A673 (cell line): ENCODE data around the gene FNDC5. TPM values are rescaled to one million over a fixed set of nuclear protein-coding genes. Genes with fewer than 3 reads are reported as not detected.

Experiments
- BruUV-seq: library from RNA; stranded (reverse); fragments of 400-500 nt; replicated peaks from 2 replicates; lab custom pipeline; 2021; lab: Mats Ljungman, UMichigan
- CTCF ChIA-PET: fragments of 300-600 bp; sonication (Branson Sonifier 250); formaldehyde crosslinking; loops from one replicate; lab custom pipeline; 2022; ENCODE audit warnings: antibody characterized with exemption; lab: Charles Lee
- POLR2A ChIA-PET: fragments of 300-600 bp; sonication (Branson Sonifier 250); formaldehyde crosslinking; loops from one replicate; lab custom pipeline; 2022; ENCODE audit warnings: antibody characterized with exemption; ENCODE audit not compliant: low non-redundant PET; lab: Charles Lee
- DNase-seq: peaks from one replicate; pipeline ENCODE4 v3.0.0-alpha.2; 2015; ENCODE audit warnings: low spot score
- H3K27ac ChIP-seq: fragments of 200-600 bp; sonication (generic); 2 replicates; pipeline ENCODE4 v1.5.1; 2016; ENCODE audit warnings: mixed run types, low read depth, mild to moderate bottlenecking, mixed read lengths, antibody characterized with exemption, low read length; ENCODE audit not compliant: poor library complexity, severe bottlenecking
- H3K27me3 ChIP-seq: fragments of 200-600 bp; sonication (generic); replicated peaks from 2 replicates; pipeline ENCODE4 v1.6.1; 2017; ENCODE audit warnings: mixed run types, low read depth, mild to moderate bottlenecking, mixed read lengths, antibody characterized with exemption, low read length; ENCODE audit not compliant: insufficient read depth, poor library complexity
- H3K36me3 ChIP-seq: fragments of 200-600 bp; sonication (generic); 2 replicates; pipeline ENCODE4 v1.6.1; 2016; ENCODE audit warnings: mixed run types, mild to moderate bottlenecking, mixed read lengths, antibody characterized with exemption, low read length; ENCODE audit not compliant: insufficient read depth, poor library complexity, severe bottlenecking
- H3K4me1 ChIP-seq: fragments of 200-600 bp; sonication (generic); 2 replicates; pipeline ENCODE4 v1.6.1; 2017; ENCODE audit warnings: mixed run types, mild to moderate bottlenecking, mixed read lengths, antibody characterized with exemption, low read length; ENCODE audit not compliant: insufficient read depth, poor library complexity, severe bottlenecking
- H3K4me3 ChIP-seq: fragments of 200-600 bp; sonication (generic); 2 replicates; pipeline ENCODE4 v1.5.1; 2016; ENCODE audit warnings: low read depth, mixed run types, mild to moderate bottlenecking, mixed read lengths, low read length; ENCODE audit not compliant: poor library complexity, severe bottlenecking
- H3K9me3 ChIP-seq: fragments of 200-600 bp; sonication (generic); 2 replicates; pipeline ENCODE4 v1.6.1; 2016; ENCODE audit warnings: mixed run types, low read depth, mild to moderate bottlenecking, mixed read lengths, antibody characterized with exemption, low read length; ENCODE audit not compliant: poor library complexity, severe bottlenecking
- EZH2 ChIP-seq: fragments of 200-600 bp; sonication (generic); IDR thresholded peaks from 2 replicates; pipeline ENCODE4 v1.6.1; 2017; ENCODE audit warnings: borderline replicate concordance, low read depth, mild to moderate bottlenecking, mixed read lengths, antibody characterized with exemption, low read length; ENCODE audit not compliant: poor library complexity, severe bottlenecking
- intact Hi-C: fragments of 100-400 bp; cut with micrococcal nuclease; formaldehyde crosslinking; loops from one replicate; pipeline ENCODE4 v1.10.0; 2022; ENCODE audit not compliant: unreplicated experiment
- total RNA-seq: library from RNA; stranded (reverse); gene quantifications from 2 replicates; pipeline ENCODE4 v1.2.3, GENCODE V29; 2021
- TF ChIP-seq, protein P1 (sequence below): fragments of 300-800, 200-600 bp; sonication (generic); conservative IDR thresholded peaks from 2 replicates; pipeline ENCODE4 v1.5.1; 2017; ENCODE audit warnings: low read depth, mild to moderate bottlenecking, antibody characterized with exemption, low read length, moderate library complexity, mixed read lengths

Gene FNDC5
- total RNA-seq, 1 experiment from 2014 or later = 1.3 TPM

DNA sequence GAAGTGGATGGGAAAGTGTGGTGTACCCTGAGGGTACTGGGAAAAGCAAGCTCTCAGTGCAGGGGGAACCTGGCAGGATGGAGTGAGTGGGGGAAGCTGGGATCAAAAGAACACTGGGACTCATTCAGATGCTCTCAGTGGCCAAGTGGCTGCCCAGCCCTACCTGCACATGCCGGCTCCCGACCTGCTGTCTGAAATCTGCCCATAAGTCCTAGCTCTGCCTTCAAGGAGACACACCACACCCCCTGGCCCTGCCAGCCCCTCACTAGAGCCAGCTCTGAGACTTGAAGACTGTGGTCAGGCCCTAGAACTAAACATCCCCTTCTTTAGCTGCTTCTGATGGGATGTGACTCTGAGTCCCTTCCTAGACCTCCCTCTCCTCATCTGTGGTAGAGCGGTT, 28.2 kb upstream of the FNDC5 start:
- BruUV-seq = no TSS peak
- intact Hi-C loops = no loop called here
- no peak for DNase-seq
- no peaks in the 10 kb centered on the region for H3K9me3 ChIP-seq
- H3K27ac ChIP-seq = no peak overlapping the region
- H3K4me3 ChIP-seq = no peak overlapping the region
- CTCF ChIA-PET = no interaction called here
- peaks cover 5% of the 10 kb centered on the region for H3K27me3 ChIP-seq
- H3K36me3 ChIP-seq = no peaks in the 10 kb centered on the region
- POLR2A ChIA-PET = no interaction called here
- H3K4me1 ChIP-seq = peaks cover 7% of the 10 kb centered on the region
- TF ChIP-seq, protein P1, sequence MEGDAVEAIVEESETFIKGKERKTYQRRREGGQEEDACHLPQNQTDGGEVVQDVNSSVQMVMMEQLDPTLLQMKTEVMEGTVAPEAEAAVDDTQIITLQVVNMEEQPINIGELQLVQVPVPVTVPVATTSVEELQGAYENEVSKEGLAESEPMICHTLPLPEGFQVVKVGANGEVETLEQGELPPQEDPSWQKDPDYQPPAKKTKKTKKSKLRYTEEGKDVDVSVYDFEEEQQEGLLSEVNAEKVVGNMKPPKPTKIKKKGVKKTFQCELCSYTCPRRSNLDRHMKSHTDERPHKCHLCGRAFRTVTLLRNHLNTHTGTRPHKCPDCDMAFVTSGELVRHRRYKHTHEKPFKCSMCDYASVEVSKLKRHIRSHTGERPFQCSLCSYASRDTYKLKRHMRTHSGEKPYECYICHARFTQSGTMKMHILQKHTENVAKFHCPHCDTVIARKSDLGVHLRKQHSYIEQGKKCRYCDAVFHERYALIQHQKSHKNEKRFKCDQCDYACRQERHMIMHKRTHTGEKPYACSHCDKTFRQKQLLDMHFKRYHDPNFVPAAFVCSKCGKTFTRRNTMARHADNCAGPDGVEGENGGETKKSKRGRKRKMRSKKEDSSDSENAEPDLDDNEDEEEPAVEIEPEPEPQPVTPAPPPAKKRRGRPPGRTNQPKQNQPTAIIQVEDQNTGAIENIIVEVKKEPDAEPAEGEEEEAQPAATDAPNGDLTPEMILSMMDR = no peak
- TF ChIP-seq EZH2 = no peak

DNA sequence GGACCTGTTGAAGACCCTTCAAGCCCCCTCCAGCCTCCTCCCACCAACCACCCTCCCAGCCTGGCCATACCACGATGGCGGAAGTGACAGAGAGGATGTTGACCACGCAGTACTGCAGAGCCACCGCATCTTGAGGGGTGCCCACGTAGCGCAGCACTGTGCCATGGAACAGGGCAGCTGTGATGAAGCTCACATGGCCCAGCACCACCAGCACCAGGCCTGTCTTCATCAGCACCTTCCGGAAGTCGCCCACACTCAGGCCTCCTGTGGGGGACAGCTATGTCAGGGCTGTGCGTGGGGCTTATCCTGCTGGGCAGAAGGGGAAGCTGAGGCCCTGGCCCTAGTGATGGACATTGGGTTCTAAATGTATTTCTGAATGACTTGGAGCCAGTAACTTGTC, 27.3 kb upstream of the FNDC5 start:
- no TSS peak for BruUV-seq
- DNase-seq = no peak
- Histone ChIP-seq H3K9me3 (no peaks in the 10 kb centered on the region), H3K36me3 (no peaks in the 10 kb centered on the region), H3K4me3 (no peak overlapping the region), H3K27ac (no peak overlapping the region), H3K27me3 (peaks cover 5% of the 10 kb centered on the region), H3K4me1 (peaks cover 14% of the 10 kb centered on the region)
- TF ChIP-seq EZH2 = no peak
- TF ChIP-seq, protein P1 = no peak
- ChIA-PET POLR2A (no interaction called here), CTCF (no interaction called here)
- intact Hi-C loops = no loop called here

GRCh38 chr1:32897082-32898049, 26.7 kb upstream of the FNDC5 start:
- no peak for DNase-seq
- Histone ChIP-seq H3K4me1 (peaks cover 20% of the 10 kb centered on the region), H3K27ac (no peak overlapping the region), H3K27me3 (peaks cover 2% of the 10 kb centered on the region), H3K36me3 (no peaks in the 10 kb centered on the region), H3K4me3 (no peak overlapping the region), H3K9me3 (no peaks in the 10 kb centered on the region)
- ChIA-PET POLR2A (no interaction called here), CTCF (no interaction called here)
- intact Hi-C loops = no loop called here
- no TSS peak for BruUV-seq
- TF ChIP-seq EZH2 = no peak
- TF ChIP-seq, protein P1 = no peak
